HG03432 (cell line): Measurements from ENCODE around the gene ZNF711.
"Not testable (repeated sequence)": the region's sequence is repeated elsewhere in the genome, so short reads cannot be mapped to it uniquely, and the experiment has no call there.

ENCODE experiments used
- ATAC-seq: cut with Tn5 transposase; IDR thresholded peaks from one replicate; pipeline ENCODE4 v1.9.1; 2021; ENCODE audit warnings: mild to moderate bottlenecking, moderate library complexity; ENCODE audit not compliant: unreplicated experiment

Gene ZNF711

DNA sequence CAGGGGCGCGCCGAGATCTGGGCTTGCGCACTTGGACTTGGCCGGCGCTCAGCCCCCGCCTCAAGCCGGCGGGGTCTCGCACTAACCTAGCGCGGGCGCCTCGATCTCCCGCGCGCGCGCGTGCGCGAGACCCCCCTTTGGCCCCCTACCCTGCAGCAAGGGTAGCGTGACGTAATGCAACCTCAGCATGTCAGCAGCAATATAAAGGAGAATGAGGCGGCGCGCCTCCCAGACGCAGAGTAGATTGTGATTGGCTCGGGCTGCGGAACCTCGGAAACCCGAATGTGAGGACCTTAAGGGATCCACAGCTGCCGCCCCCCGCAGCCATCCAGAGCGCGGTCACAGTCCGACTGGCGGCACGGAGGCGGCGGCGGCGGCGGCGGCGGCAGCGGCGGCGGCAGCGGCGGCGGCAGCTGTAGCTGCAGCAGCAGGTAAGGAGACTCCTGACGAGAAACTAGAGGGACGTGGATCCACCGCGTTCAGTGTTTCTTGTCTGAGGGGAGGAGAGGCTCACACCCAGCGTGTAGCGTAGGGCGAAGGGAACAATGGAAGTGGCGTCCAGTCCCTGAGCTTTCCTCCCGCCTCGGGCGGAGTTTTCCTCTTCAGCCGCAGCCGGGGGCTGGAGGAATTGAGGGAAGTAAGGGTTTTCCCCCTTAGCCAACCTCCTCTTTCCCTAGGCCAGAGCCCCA lies at the start of gene ZNF711, which contains the start of gene SATL1:
TSS of gene ZNF711 (plus strand) at position 231 of the 689 bp plus-strand sequence. CDS start 3,582 bp downstream, outside the sequence.
TSS of gene SATL1 (minus strand) at position 19 of the 689 bp plus-strand sequence. CDS start 134,811 bp downstream, outside the sequence.
- peak; percentile 75 for ATAC-seq

DNA sequence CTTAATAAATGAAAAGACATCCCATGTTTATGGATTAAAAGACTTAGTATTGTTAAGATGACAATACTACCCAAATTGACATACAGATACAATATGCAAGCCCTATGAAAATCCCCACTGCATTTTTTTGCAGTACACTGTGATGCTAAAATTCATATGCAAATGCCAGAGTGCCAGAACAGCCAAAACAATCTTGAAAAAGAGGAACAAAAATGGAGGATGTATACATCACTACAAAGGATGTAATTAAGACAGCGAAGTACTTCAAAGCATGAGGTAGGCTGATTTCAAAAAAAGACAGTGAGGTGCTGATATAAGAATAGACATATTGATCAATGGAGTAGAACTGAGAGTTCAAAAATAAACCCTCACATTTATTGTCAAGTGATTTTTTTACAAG lies 47.5 kb upstream of the ZNF711 start:
- no peak for ATAC-seq

DNA sequence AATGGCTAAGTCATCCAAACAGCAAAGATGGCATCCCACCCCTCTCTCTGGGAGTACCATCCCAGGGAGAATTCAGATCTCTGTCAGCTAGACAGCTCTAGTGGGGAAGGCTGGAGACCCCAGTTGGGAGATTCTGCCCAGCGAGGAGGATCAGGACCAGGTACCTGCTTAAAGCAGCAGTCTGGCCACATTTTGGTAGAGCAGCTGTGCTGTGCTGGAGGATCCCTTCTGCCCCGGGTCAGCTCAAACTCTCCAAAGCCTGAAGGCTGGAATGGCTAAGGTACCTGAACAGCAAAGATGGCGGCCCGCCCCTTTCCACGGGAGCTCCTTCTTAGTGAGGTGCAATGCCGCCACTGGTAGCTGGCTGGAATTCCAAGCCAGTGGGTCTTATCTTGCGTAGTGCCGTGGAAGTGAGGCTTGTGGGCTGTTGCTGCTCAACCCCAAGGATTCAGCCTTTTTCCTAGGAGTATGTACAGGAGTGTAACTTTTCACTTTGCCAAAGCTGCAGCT lies 40.3 kb upstream of the ZNF711 start:
- no peak for ATAC-seq

DNA sequence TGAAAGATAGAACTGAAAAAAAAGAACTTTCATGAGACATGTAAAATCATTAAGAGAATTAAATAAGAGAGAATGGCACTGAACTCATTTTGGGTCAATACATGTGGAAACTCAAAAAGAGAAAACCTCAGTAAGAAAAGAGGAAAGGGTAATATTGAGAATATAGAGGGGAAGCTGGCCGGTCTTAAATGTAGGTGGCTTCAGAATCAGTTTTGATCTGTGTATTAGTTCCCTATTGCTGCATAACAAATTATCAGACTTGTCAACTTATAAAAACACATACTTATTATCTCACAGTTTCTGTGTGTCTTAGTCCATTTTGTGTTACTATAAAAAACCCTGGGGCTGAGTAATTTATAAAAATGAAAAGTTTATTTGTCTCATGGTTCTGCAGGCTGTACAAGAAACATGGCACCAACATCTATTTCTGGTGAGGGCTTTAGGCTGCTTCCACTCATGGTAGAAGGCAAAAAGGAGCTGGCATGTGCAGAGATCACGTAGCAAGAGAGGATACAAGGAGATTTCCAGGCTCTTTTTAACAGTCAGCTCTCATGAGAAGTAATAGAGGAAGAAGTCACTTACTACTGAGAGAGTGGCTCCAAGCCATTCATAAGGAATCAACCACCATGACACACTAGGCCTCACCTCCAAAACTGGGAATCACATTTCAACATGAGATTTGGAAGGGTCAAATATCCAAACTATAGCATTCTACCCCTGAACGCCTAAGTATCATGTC lies 29.8 kb upstream of the ZNF711 start:
- no peak for ATAC-seq

DNA sequence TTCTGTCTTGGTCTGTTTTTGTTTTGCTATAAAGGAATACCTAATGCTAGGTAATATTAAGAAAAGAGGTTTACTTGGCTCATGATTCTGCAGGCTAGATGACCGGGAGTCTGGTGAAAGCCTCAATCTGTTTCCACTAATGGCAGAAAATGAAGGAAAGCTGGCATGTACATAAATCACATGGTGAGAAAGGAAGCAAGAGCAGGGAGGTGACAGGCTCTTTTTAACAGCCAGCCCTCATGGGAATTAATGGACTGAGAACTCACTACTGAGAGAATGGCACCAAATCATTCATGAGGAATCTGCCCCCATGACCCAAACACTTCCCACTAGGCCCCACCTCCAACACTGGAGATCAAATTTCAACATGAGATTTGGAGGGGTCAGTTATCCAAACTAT lies 27.8 kb upstream of the ZNF711 start:
- no peak for ATAC-seq

DNA sequence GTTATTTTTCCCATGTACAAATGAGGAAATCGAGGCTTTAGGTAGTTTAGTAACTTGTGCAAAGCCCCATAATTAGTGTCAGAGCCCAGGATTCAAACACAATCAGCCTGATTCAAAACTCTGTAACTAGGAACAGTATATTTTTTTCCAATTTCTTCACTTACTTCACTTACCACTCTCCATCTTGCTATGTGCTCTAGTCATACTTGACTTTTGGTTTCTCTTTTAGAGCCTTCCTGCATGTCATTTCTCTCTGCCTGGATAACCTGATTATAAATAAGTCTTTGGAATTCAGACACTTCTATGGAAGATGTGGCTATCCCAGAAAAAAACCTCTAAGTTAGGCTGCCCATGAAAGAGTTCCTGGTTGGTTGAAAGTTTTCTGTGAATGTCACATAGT lies 22.4 kb upstream of the ZNF711 start:
- ATAC-seq, result no peak

GRCh38 chrX:85223359-85223758 lies 20.4 kb upstream of the ZNF711 start:
- no peak for ATAC-seq

GRCh38 chrX:85243155-85243554 lies 636 bp upstream of the ZNF711 start:
- ATAC-seq, result no peak

DNA sequence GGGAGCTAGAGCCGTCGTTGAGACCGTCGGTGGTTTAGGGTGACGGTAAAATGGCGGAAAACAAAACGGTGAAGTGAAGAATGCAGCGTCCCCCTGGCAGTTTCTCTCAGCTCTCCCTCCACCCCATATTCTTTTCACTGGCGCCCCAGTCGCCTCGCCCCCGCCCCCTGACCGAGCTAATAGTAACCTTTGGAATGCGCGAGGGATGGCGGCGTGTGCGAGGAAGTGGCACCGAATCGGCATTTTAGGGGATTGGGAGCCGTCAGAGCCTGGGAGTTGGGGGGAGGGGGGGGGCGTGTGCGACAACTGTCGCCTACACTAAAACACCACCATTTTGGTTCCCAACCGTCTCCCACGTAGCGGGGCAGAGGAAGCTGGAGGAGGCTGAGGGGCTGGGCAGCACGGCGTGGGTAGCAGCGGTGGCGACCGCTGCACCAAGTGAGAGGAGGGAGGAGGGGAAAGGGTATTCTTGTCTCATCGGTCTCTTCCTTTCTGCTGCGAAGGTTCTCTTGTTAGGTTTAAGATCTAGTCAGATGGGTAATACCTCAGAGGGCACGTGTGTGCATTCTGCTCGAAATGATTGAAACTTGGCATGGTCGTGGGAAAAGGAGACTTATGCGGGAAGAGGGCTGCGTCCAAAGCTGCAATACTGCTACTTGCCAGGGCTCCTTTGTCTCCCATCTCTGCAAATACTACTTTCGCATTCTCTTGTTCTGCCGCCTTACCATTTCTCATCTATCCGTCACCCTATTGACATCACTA lies 840 bp downstream of the ZNF711 start:
- peak; percentile 54 for ATAC-seq

- ATAC-seq, result not testable (repeated sequence)
These were observed 41.5 kb downstream of the ZNF711 start for GRCh38 chrX:85285286-85285685.

DNA sequence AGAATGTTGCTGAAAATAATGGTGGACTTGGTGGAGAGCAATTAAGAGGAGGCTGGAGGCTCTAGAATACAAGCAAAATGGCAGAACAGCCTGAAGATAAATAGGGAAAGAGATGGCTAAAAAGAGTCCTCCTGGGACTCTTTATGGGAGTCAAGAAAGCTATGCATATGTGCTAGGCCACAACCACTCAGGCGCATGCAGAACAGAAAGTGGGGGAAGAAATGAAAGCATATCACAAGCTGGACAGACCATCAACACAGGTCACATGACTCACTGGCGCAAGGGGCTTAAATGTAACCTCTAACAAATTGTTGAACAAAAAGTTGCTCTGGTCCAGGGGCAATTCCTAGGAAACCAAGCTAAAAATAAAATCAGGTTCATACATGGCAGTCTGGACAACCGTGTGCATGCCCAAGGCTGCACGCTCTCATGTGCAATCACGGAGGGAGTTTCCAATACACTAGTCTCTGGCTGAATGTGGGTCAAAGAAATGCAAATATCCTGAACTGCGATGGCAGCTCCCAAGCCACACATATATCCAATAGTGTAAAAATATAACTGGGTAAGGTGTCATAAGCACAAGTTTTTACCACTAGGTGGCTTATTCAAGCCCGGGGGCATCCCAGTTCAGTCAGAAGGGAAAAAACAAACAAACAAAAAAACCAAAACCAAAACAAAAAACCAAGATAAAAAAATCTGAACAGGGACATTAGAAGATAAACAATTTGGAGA lies 45.4 kb downstream of the ZNF711 start:
- ATAC-seq, result no peak

DNA sequence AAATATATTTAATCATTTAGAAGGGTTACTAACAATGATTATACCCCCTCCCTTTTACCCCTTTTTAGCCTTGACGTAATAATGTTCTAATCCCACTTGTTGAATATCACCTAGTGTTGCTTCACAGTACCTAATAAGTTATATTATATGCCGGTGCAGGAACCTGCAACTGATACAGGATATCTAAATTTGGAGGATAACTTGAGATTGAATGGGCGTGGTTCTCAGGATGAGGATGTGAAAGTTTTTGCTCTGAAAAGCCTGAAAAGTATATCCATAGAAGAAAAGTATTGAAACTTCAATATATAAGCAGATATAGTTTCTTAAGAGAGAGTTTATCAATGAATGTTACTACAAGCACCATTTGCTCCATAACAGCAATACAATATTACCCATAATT lies 59.8 kb downstream of the ZNF711 start:
- peak; percentile 67 for ATAC-seq

DNA sequence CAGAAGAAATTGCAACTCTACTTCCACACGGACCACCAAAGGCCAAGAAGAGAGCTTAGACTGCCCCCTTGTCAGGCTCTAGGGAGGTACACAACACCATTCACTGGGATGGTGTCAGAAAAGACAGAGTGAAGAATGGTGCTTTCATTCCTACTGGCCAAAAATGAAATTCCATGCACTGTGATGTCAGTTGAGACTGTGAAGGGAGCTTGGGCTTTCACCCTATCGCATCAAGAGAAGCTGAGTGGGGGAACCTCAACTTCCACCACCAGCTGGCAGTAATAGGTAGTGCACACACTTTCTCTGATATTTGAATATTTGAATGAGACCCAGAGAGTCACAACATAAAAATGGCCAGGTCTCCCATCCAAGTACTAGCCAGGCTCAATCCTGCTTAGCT lies 65.9 kb downstream of the ZNF711 start:
- no peak for ATAC-seq

- ATAC-seq, result not testable (repeated sequence)
These were observed 67.6 kb downstream of the ZNF711 start for GRCh38 chrX:85311348-85311747.
